ENCODE measurements around the gene GDF10. TPM values are rescaled to one million over a fixed set of nuclear protein-coding genes. Genes with fewer than 3 reads are reported as not detected.

GDF10 gene
- total and polyA plus RNA-seq, 9 of the 15 experiments (the other 6 are each of a cell fraction or from before 2014, with no cell fraction given), result 0.03 to 0.20 (median 0.11) TPM; not detected in 6

- TF ChIP-seq RBM17 (IDR thresholded peaks at IDR 0.05; ENCODE audit: borderline replicate concordance, low read depth, low read length), result no peak
- TF ChIP-seq RFX1 (IDR thresholded peaks at IDR 0.05), result no peak
- TF ChIP-seq KLF13 (tag; IDR thresholded peaks at IDR 0.05; ENCODE audit: borderline replicate concordance, low read depth), result no peak
- no peak for TF ChIP-seq ZNF644 (tag; IDR thresholded peaks at IDR 0.05; ENCODE audit: low read depth)
- no peak for TF ChIP-seq ASH1L (IDR thresholded peaks at IDR 0.05; ENCODE audit: borderline replicate concordance, low read depth, partially characterized antibody)
- TF ChIP-seq CHD2 (IDR thresholded peaks at IDR 0.05; ENCODE audit: low read depth, low read length), result no peak
- no peak for TF ChIP-seq TBP (optimal IDR thresholded peaks at IDR 0.05; ENCODE audit: low read depth, low read length)
- TF ChIP-seq FOXJ2 (tag; IDR thresholded peaks at IDR 0.05), result no peak
- TF ChIP-seq HCFC1 (IDR thresholded peaks at IDR 0.05; ENCODE audit: low read depth, low read length), result 0 out of 2 replicates have a peak, but pooled peaks have one; percentile 8
- no peak for TF ChIP-seq ETV1 (tag; conservative IDR thresholded peaks at IDR 0.05; ENCODE audit: low read depth)
- no peak for TF ChIP-seq THAP12 (CRISPR knock-in tag; IDR thresholded peaks at IDR 0.05)
- TF ChIP-seq SETDB1 (IDR thresholded peaks at IDR 0.05; ENCODE audit: low read length), result no peak
- no peak for TF ChIP-seq PRMT5 (CRISPR knock-in tag; IDR thresholded peaks at IDR 0.05)
- no peak for TF ChIP-seq CHAMP1 (IDR thresholded peaks at IDR 0.05)
- TF ChIP-seq NR2C2 (CRISPR knock-in tag; IDR thresholded peaks at IDR 0.05), result 0 out of 2 replicates have a peak, but pooled peaks have one; percentile 24
- TF ChIP-seq NR2C2 (tag; IDR thresholded peaks at IDR 0.05), result no peak
- no peak for TF ChIP-seq HDAC2 (IDR thresholded peaks at IDR 0.05)
- peak in 1 of 2 experiments; percentile 19 for TF ChIP-seq E2F6 (IDR thresholded peaks at IDR 0.05; ENCODE audit: borderline replicate concordance in 1 of 2, extremely low read depth in 1 of 2, insufficient read depth in 1 of 2, insufficient read length in 1 of 2, low read depth in 1 of 2, low read length in 1 of 2, poor library complexity in 1 of 2, severe bottlenecking in 1 of 2)
- TF ChIP-seq ZNF79 (CRISPR knock-in tag; IDR thresholded peaks at IDR 0.05; ENCODE audit: low read depth), result no peak
- TF ChIP-seq PHF21A (IDR thresholded peaks at IDR 0.05; ENCODE audit: borderline replicate concordance, low read depth), result no peak
Observed at GRCh38 chr10:47311932-47312662, 12.1 kb downstream of the GDF10 start (continued).

Data from K562 (cell line).